Activated naive CD8-positive, alpha-beta T cell treated with anti-CD3 and anti-CD28 coated beads, Interleukin-2, amount 10 ng/mL, durations not matched to agents 7 days and 5 days (primary cell): ENCODE measurements around the gene LRP1. TPM values are rescaled to one million over a fixed set of nuclear protein-coding genes. Genes with fewer than 3 reads are reported as not detected.

Experiments used
- ATAC-seq: fragments of 150-1000 bp; cut with Tn5 transposase; one replicate; pipeline ENCODE4 v1.10.0; 2021; ENCODE audit warnings: low read depth, moderate library complexity
- POLR2A ChIA-PET: fragments of 350-600 bp; sonication (Branson Sonifier 250); formaldehyde crosslinking; loops from one replicate; lab custom pipeline; 2021; ENCODE audit warnings: antibody characterized with exemption; lab: Charles Lee
- DNase-seq: peaks from one replicate; pipeline ENCODE4 v3.0.0; 2021
- H3K27ac Mint-ChIP-seq: one replicate; pipeline ENCODE4 v1.8.0; 2022; ENCODE audit warnings: mild to moderate bottlenecking, mixed read lengths
- H3K27me3 Mint-ChIP-seq: one replicate; pipeline ENCODE4 v1.8.0; 2022; ENCODE audit warnings: mild to moderate bottlenecking, moderate library complexity, mixed read lengths
- H3K36me3 Mint-ChIP-seq: one replicate; pipeline ENCODE4 v1.8.0; 2021; ENCODE audit warnings: mild to moderate bottlenecking, mixed read lengths
- H3K4me1 Mint-ChIP-seq: one replicate; pipeline ENCODE4 v1.8.0; 2021; ENCODE audit warnings: mixed read lengths
- H3K4me3 Mint-ChIP-seq: one replicate; pipeline ENCODE4 v1.8.0; 2022; ENCODE audit warnings: mild to moderate bottlenecking, moderate library complexity, mixed read lengths
- H3K9me3 Mint-ChIP-seq: one replicate; pipeline ENCODE4 v1.8.0; 2021; ENCODE audit warnings: mixed read lengths
- total RNA-seq, 2 experiments: library from RNA; stranded (reverse); gene quantifications; one replicate each; pipeline ENCODE4 v1.2.3, GENCODE V29; 2021

Gene LRP1
- total RNA-seq, 2 experiments from 2014 or later, result 4.9 to 6.1 TPM

DNA sequence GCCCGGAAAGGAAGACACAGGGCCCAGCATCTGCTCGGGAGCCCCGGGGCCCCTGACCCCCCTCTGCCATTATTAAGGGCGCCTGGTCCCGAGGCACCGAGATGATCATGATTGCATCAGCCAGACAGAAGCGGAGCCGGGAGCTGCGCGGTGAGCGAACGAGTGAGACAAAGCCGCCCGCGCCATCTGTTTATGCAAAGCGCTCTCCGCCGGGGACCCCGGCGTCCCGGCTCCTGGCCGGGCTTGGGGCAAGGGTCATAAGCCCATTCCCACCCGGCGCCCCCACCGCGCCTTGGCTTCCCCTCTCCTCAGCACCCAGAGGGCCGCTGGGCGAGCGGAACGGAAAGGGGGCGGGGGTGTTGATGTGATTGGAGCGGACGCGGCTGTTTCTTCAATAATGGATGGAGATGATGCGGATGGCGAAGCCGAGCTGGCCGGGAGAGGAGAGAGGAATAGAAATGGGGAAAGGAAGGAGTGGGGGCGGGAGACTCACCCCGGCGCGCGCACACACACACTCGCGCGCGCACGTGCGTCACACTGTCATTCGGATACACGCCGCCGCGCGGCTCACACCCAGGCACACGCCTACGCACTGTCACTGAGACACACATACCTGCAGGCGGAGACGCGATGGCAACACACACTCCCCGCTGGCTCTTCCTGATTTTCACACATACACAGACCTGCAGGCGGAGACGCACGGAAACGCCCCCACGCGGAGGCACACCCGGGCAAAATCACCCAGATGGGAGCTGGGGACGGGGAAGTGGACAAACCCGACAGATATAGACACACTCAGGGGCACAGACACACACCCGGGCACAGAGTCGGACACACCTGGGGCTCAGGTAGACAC is 112.0 kb downstream of the LRP1 start:
- no peaks in the 10 kb centered on the region for H3K9me3 Mint-ChIP-seq
- POLR2A ChIA-PET, result interaction anchor here (0.5 to 8.8 kb wide), 6 partner anchors 12 to 504 kb away, joined by 3 to 71 read pairs (median 15); partner anchors contain the start of genes SHMT2 and STAT6
- H3K27me3 Mint-ChIP-seq, result peaks cover 42% of the 10 kb centered on the region
- ATAC-seq, result peak; percentile 35
- peaks cover 9% of the 10 kb centered on the region for H3K36me3 Mint-ChIP-seq
- peaks cover 55% of the 10 kb centered on the region for H3K4me1 Mint-ChIP-seq
- DNase-seq, result peak; percentile 73
- peak overlapping the region; percentile 98 for H3K4me3 Mint-ChIP-seq
- peak overlapping the region; percentile 90 for H3K27ac Mint-ChIP-seq

DNA sequence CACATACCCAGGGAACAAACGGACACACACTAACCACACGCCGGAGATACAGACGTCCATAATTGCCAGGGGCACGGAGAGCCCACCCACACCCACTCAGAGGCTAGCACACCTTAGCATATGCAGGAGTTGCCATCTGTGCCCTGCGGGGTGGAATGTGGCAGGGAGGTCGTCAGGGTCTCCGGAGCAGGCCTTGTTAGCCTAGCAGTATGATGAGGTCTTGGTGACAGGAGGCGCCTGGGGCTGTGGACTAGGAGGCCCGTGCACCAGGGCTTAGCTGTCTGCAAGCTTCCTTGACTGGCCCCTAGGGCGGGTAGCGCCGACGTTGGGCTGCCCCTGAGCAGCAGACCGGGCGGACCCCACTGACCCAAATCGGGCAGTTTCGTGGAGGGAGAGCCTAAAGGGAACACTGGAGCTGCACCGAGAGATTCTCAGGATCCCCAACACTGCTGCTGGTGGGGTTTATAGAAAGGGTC is 112.7 kb downstream of the LRP1 start:
- Mint-ChIP-seq H3K27me3 (peaks cover 42% of the 10 kb centered on the region), H3K27ac (peak overlapping the region; percentile 78), H3K36me3 (peaks cover 7% of the 10 kb centered on the region), H3K9me3 (no peaks in the 10 kb centered on the region), H3K4me1 (peaks cover 55% of the 10 kb centered on the region), H3K4me3 (peak overlapping the region; percentile 98)
- POLR2A ChIA-PET, result interaction anchor here (1.2 to 8.8 kb wide), 3 partner anchors 13 to 218 kb away, joined by 7 to 71 read pairs (median 57); partner anchors contain the start of gene SHMT2
- ATAC-seq (no peak), DNase-seq (peak; percentile 47)

DNA sequence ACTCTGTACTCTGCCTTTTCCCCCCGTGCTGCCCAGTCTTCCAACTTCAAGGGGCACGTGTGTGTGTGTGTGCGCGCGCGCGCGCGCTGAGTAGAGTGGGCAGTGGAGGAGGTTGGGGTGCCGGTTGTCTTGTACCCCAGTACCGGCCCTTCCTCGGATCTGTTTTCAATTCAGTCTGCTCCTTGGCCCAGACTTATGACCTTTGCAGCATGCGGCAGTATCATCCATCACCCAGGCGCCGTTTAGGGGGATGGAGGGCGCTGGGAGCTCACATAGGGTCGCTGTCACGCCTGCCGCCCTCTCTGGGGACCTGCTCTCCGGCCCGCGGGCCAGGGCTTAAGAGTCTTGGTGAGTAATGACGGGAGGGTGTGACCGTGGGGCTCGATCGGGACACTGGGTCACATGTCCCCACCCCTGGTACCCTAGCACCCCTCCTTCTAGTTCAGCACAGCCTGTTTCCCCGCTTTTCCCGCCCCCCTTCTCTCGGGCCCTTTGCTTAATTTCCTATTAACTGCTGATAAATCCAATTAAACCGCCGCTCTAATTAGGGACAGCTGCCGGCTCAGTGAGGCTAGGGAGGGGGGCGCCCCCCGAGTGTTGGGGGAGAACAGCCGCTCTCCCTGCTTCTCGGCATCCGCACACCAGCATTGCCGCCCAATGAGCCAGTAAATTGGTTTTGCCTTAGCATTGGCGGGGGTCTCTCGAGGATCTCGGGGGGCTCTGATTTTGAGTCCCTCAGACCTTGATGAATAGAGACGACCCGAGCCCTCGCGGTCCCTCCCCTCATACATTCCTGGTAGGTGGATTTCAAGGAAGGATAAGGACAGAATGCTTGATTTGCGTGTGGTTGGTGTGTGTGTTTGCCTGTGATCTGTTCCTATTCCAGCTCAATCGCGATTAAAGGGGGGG is 113.4 kb downstream of the LRP1 start:
- Mint-ChIP-seq H3K4me1 (peaks cover 51% of the 10 kb centered on the region), H3K4me3 (peak overlapping the region; percentile 28), H3K9me3 (no peaks in the 10 kb centered on the region), H3K36me3 (peaks cover 6% of the 10 kb centered on the region), H3K27me3 (peaks cover 41% of the 10 kb centered on the region), H3K27ac (no peak overlapping the region)
- POLR2A ChIA-PET, result interaction anchor here (1.0 to 8.8 kb wide), 4 partner anchors 9 to 27 kb away, joined by 3 to 71 read pairs (median 30); partner anchors contain the start of gene SHMT2
- no peak for ATAC-seq
- peak; percentile 33 for DNase-seq

- Mint-ChIP-seq H3K27ac (no peak overlapping the region), H3K9me3 (no peaks in the 10 kb centered on the region), H3K27me3 (peaks cover 37% of the 10 kb centered on the region), H3K36me3 (peaks cover 6% of the 10 kb centered on the region), H3K4me3 (peak overlapping the region; percentile 71), H3K4me1 (peaks cover 45% of the 10 kb centered on the region)
- POLR2A ChIA-PET, result interaction anchor here (1.0 to 8.8 kb wide), 5 partner anchors 10 to 28 kb away, joined by 3 to 71 read pairs (median 5); partner anchors contain the start of gene SHMT2
- DNase-seq (no peak), ATAC-seq (no peak)
Measured at GRCh38 chr12:57242329-57242690, 114.0 kb downstream of the LRP1 start.

GRCh38 chr12:57242691-57243454 is 114.6 kb downstream of the LRP1 start:
- ATAC-seq (no peak), DNase-seq (peak; percentile 80)
- POLR2A ChIA-PET, result interaction anchor here (1.0 to 8.8 kb wide), 5 partner anchors 10 to 29 kb away, joined by 3 to 71 read pairs (median 5); partner anchors contain the start of gene SHMT2
- no peaks in the 10 kb centered on the region for H3K9me3 Mint-ChIP-seq
- peak overlapping the region; percentile 66 for H3K27ac Mint-ChIP-seq
- peaks cover 44% of the 10 kb centered on the region for H3K4me1 Mint-ChIP-seq
- H3K36me3 Mint-ChIP-seq, result peaks cover 6% of the 10 kb centered on the region
- peaks cover 32% of the 10 kb centered on the region for H3K27me3 Mint-ChIP-seq
- peak overlapping the region; percentile 71 for H3K4me3 Mint-ChIP-seq

- POLR2A ChIA-PET, result interaction anchor here (1.3 to 8.8 kb wide), 4 partner anchors 11 to 29 kb away, joined by 4 to 71 read pairs (median 31); partner anchors contain the start of gene SHMT2
- peaks cover 29% of the 10 kb centered on the region for H3K27me3 Mint-ChIP-seq
- ATAC-seq (peak; percentile 12), DNase-seq (peak; percentile 90)
- no peaks in the 10 kb centered on the region for H3K9me3 Mint-ChIP-seq
- H3K4me1 Mint-ChIP-seq, result peaks cover 42% of the 10 kb centered on the region
- H3K27ac Mint-ChIP-seq, result no peak overlapping the region
- peaks cover 9% of the 10 kb centered on the region for H3K36me3 Mint-ChIP-seq
- H3K4me3 Mint-ChIP-seq, result peak overlapping the region; percentile 71
Measured at GRCh38 chr12:57243521-57244311, 115.4 kb downstream of the LRP1 start.

- Mint-ChIP-seq H3K27ac (no peak overlapping the region), H3K4me1 (peaks cover 44% of the 10 kb centered on the region), H3K36me3 (peaks cover 11% of the 10 kb centered on the region), H3K9me3 (no peaks in the 10 kb centered on the region), H3K27me3 (peaks cover 26% of the 10 kb centered on the region), H3K4me3 (peak overlapping the region; percentile 18)
- no peak for DNase-seq
- POLR2A ChIA-PET, result interaction anchor here (7.8 to 8.8 kb wide), 2 partner anchors 16 to 30 kb away, joined by 57 to 71 read pairs; partner anchors contain the start of gene SHMT2
- no peak for ATAC-seq
Measured at GRCh38 chr12:57244312-57244696, 116.0 kb downstream of the LRP1 start.

DNA sequence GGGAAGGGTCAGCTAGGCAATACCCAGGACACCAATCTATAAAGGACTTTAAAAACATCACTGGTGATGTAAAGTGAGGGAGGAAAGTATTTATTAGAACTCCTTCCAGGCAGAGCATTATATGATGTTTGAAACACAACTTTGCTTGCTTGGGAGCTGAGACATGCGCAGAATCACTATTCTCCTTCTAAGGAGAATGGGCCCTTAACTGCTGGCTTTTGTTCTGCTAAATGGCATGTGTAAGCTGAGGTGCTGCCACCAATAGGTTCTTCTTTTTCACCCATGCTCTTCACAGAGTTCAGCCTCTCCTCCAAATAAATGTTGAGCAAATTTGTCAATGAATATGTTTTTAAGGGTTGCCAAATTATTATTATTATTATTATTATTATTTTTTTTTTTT is 118.8 kb downstream of the LRP1 start:
- POLR2A ChIA-PET, result interaction anchor here (0.7 kb wide), 1 partner anchor 9 kb away, joined by 3 read pairs; no protein-coding TSS in a partner anchor
- ATAC-seq, result no peak
- H3K4me1 Mint-ChIP-seq, result peaks cover 25% of the 10 kb centered on the region
- no peaks in the 10 kb centered on the region for H3K9me3 Mint-ChIP-seq
- H3K36me3 Mint-ChIP-seq, result peaks cover 8% of the 10 kb centered on the region
- peaks cover 8% of the 10 kb centered on the region for H3K27me3 Mint-ChIP-seq
- no peak overlapping the region for H3K4me3 Mint-ChIP-seq
- H3K27ac Mint-ChIP-seq, result no peak overlapping the region
- no peak for DNase-seq

DNA sequence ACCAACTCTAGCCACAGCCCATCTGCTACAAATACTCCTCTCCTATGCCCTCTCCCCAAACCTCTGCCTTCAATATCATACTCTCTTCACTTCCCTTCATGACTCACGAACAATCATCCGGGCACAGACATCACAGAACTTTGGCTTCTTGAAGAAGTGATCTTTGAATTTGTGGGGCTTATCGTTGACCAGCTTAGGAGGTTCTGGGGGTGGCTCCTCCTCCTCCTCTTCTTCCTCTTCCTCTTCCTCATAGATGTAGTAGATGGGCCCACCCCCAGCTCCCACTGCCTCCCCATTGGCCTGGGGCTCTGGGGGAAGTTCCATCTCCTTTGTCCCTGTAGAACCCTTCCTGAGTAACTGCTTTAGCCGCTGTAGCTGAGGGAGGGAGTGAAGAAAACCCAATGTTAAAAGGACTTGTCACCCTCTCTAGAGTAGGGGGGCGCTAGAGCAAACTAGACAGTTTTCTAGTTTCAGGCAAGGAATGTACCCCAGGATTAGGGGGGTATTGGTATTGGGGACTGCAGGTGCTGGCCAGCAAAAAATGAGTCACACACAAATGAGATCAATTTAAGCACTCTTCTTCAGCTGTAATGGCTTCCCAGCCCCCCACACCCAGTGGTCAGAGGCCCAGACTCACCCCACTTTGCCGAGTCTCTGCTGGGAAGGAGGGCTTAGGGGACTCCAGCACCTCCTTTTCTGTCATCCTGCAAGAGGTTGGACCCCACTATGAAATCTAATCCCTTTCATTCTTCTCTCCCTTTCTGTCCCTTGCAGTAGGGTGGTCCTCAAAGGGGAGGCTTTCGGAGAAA is 120.9 kb downstream of the LRP1 start:
- H3K27me3 Mint-ChIP-seq, result no peaks in the 10 kb centered on the region
- POLR2A ChIA-PET, result no interaction called here
- H3K36me3 Mint-ChIP-seq, result peaks cover 10% of the 10 kb centered on the region
- ATAC-seq (peak; percentile 60), DNase-seq (no peak)
- peak overlapping the region; percentile 74 for H3K4me3 Mint-ChIP-seq
- no peaks in the 10 kb centered on the region for H3K9me3 Mint-ChIP-seq
- peaks cover 12% of the 10 kb centered on the region for H3K4me1 Mint-ChIP-seq
- peak overlapping the region; percentile 71 for H3K27ac Mint-ChIP-seq

DNA sequence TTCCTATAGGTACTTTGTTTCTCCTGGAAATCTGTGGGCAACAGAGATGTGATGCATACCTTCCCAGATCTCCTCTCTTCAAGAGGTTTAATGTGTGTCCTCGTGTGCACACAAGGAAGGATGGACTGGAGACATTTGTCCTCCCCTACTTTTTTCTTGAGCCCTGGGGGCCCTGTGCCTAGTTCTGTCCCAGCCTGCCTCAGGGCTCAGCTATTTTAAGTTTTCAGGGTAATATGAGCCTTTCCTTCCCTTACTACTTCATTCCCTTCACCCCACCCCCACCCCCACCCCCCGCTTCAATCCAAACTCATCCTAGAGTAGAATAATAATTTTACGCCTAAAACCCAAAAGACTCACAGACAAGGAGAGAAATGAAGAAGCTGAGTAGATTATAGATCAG is 122.3 kb downstream of the LRP1 start:
- Mint-ChIP-seq H3K9me3 (no peaks in the 10 kb centered on the region), H3K4me3 (no peak overlapping the region), H3K36me3 (peaks cover 10% of the 10 kb centered on the region), H3K27ac (no peak overlapping the region), H3K4me1 (peaks cover 11% of the 10 kb centered on the region), H3K27me3 (no peaks in the 10 kb centered on the region)
- no peak for DNase-seq
- ATAC-seq, result no peak
- POLR2A ChIA-PET, result interaction anchor here (0.6 kb wide), 1 partner anchor 499 kb away, joined by 7 read pairs; no protein-coding TSS in a partner anchor

- Mint-ChIP-seq H3K9me3 (no peaks in the 10 kb centered on the region), H3K4me3 (no peak within 1 kb of the TSS), H3K27me3 (no peaks in the 10 kb centered on the region), H3K36me3 (peaks cover 11% of the 10 kb centered on the region), H3K4me1 (peaks cover 11% of the 10 kb centered on the region), H3K27ac (no peak within 1 kb of the TSS)
- ATAC-seq (no peak), DNase-seq (no peak)
- POLR2A ChIA-PET, result interaction anchor here (0.6 kb wide), 1 partner anchor 181 kb away, joined by 3 read pairs; no protein-coding TSS in a partner anchor
Measured at GRCh38 chr12:57250956-57251355, 122.7 kb downstream of the LRP1 start, which contains the start of gene STAC3. TSS of gene STAC3 (minus strand) at chr12:57251187. CDS start at chr12:57249636, 1,551 bp downstream.
